Measurements from ENCODE around the gene PROM1.

The PROM1 gene

DNA sequence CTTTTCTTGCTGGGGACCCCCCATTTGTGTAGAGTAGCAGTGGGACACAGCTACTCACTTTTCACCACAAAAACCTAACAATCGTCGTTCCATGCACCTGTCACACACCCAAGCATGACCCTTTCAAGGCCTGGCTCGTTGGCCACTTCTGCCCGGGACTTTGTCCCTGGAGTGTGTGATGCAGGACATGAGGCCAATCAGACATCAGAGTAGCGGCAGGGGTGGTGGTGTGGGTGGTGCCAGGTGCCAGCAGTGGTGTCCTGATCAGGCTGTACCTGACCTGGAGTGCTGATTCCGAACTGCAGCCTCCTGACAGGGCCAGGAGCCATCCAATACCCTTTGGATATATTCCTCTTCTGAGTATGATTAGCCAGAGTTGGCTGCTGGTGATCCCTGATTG, 23.1 kb upstream of the PROM1 start:
- DNase-seq = no peak

DNA sequence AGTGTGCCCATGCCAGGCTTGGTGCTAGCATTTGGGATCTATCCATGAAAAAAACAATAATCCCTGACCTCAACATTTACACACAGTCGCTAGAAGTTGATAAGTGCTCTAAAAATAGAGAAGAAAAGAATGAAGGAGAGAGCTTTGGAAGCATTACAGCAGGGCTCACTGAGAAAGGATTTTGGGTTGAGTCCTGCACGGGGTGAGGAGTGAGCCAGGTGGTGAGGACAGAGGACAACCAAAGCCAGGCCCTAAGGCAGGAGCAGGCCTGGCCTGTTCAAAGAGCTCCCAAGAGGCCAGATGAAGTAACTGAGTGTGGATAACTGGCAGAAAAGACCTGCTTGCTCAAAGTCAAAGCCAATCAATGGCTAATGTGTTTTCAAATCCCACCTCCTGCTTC, 20.7 kb upstream of the PROM1 start:
- no peak for DNase-seq

DNA sequence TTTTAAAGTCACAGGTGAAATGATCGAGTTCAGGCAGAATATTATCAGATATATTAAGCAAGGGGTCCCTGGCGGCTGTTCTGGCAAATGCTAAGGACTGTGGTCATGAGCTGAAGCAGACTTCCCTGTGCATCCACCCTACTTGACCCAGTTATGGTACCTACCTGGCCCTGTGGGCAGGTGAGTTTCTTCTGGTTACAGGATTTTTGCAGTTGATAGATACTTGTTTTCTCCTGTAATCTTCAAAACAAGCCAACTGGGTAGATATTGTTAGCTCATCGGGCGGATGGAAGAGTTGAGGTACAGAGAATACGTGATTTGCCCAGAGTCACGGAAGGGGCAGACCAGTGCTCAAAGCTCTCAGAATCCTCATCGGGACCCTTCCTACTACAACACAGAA, 18.5 kb upstream of the PROM1 start:
- no peak for DNase-seq

DNA sequence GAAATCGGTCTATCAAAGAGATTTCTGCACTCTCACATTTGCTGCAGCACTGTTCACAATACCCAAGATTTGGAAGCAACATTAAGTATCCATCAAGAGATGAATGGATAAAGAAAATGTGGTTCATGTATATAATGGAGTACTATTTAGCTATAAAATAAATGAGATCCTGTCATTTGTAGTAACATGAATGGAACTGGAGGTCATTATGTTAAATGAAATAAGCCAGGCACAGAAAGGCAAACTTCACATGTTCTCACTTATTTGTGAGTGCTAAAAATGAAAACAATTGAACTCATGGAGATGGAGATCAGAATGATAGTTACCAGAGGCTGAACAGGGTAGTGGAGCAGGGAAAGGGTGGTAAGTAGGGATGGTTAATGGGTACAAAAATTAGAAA, 17.0 kb upstream of the PROM1 start:
- DNase-seq = no peak

DNA sequence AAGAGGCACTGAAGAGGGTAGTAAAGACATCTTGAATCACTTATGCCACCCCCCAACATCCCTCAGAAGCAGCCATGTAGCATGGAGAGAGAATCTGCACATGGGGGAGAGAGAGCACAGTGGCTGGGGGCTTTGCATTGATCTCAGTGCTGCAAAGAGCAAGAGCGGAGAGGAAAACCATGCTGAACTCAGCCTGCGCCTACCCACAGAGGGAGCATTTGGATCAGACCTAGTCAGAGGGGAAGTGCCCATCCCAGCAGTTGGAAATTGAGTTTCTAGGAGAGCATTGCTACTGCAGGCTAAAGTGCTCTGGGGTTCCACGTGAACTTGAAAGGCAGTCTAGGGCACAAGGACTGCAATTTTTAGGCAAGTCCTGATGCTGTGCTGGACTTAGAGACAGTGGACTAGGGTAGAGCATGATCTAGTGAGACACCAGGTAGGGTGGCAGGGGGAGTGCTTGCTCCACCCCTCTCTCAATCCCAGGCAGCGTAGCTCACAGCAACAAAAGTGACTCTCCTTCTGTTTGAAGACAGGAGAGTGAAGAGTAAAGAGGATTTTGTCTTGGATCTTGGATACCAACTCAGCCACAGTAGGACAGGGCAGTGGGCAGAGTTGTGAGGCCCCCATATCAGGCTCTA, 9.0 kb upstream of the PROM1 start:
- no peak for DNase-seq

DNA sequence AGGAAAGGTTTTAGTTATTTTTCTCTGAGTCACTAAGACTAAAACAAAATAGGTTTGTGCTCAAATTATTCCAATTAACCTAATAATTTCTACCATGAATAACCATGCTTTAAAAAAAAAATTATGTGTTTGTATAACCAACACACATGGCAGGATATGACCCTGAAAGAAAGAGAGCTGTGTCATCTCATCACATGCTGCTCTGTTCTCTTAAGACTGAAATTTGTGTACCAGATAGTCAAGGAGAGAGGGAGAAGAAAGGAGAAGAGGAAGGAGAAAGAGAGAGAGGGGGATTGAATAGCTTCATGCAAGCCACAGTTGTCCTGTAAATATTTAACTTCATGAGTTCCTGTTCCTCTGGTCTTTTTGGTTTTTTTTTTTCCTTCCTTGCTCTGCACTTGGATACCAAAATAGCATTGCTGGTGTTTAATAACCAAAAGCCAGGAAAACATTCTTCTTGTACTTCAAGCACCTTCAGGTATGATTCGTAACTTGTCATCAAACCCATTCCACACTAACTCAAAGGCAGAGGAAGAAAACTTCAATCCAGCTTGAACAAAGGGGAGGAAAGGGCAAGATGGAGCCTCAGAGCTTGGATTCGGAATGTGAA, 6.4 kb upstream of the PROM1 start:
- no peak for DNase-seq

DNA sequence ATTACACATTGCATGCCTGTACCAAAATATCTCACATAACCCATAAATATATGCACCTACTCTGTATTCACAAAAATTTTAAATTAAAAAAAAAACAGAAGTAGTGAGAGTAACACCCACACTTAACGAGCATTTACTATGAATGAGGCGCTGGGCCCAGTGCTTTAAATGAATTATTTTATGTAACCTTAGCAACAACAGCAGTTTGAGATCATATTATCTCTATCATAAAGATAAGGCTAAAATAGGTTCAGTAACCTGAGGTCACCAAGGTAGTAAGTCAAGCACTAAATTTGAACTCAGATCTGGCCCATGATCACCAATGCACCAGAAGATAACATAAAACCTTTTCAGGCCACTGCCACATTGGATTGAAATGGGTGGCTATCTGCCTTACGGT, 5.3 kb upstream of the PROM1 start:
- no peak for DNase-seq

DNA sequence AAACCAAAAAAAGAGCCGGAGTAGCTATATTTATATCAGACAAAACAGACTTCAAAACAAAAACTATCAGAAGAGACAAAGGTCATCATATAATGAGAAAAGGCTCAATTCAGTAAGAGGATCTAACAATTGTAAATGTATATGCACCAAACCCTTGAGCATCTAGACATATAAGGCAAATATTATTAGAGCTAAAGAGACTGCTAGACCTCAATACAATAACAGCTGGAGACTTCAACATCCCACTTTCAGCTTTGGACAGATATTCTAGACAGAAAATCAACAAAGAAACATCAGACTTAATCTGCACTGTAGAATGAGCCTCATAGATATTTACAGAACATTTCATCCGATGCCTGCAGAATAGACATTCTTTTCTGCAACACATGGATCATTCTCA, 4.8 kb upstream of the PROM1 start:
- no peak for DNase-seq

DNA sequence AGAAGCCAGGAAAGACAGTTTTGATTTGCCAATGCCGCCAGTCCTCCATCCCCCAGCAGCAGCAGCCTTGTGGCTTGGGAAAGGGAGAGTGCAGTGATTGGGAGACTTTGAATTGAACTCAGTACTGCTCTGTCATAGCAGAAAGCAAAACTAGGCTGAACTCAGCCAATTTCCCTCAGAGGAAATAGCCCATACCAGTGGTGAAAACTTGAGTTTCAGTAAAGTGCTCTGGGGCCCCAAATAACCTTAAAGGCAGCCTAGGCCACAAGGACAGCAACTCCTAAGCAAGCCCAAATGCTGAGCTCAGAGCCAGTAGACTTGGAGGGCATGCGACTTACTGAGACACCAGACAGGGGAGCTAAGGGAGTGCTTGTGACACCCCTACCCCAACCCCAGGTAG, 2.0 kb upstream of the PROM1 start:
- no peak for DNase-seq

DNA sequence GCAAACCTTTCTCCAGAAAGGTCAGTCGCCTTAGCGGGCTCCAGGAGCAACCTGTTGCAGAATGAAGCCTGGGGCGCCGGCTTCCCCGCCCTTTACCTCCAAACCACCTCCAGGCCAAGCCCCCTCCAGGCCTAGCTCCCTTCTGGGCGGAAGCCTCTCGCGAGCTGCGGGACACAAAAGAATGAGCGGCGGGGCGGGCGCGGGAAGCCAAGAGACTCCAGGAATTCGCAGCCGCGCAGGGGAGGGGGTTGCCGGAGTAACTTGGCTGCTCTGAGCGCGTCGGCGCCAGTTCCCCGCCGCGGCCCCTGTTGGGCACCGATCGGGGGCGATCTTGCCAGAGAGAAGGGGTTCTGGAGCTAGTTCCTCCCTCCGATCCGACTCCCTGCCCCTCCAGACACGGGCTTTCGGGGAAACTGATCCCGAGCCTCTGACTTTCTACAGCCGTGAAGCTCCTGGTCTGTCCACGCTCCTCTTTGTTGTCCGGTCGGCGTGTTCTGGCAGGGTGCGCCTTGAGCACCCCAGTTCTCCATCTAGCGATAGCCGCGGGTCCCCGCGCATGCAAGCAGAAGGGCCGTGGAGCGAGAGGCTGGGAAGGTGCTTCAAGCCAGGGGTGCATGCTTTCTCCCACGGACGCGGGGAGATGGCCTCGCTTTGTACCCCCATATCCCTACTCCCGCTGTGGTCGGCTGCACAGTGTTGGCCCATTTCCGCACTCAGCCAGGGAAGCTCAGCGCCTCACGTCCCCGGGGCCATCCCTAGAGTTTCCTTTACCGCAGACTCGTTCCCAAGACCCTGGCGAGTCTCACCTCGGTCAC, 1.2 kb downstream of the PROM1 start:
- DNase-seq = no peak

DNA sequence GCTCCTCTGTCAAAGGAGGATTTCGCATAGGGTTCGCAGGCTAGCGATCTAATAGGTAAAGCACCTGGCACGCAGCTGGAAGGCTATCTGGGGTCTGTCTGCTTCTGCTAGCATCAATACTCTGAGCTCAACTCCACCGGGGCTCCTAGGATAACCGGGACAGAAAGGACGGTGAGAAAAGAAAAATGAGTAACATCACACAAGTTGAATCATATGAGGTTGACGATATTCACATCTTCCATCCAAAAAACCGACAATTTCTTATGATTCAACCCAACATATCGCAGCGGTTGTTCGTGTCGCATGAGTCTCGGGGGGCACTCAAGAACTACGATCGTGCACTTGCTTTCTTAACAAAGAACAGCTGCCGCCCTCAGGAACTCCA, 1.8 kb downstream of the PROM1 start:
- no peak for DNase-seq

DNA sequence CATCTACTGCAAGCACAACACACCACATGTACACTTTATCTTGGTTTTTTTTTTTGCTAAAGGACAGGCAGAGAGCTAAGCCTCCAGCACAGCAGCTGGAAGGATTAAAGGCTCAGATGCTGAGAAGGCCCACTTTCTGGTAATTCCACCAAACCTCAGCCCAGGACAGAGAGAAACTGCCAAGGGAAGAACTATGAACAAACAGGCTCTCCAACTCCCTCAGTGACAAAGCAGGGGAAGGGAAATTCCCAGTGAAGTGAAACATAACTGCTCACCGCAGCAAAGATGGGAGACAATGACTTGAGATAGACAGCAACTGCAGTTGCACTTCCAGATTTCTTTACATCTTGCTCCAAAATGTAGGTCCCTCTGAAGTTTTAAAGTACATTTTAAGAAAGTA, 4.8 kb downstream of the PROM1 start:
- DNase-seq = no peak

DNA sequence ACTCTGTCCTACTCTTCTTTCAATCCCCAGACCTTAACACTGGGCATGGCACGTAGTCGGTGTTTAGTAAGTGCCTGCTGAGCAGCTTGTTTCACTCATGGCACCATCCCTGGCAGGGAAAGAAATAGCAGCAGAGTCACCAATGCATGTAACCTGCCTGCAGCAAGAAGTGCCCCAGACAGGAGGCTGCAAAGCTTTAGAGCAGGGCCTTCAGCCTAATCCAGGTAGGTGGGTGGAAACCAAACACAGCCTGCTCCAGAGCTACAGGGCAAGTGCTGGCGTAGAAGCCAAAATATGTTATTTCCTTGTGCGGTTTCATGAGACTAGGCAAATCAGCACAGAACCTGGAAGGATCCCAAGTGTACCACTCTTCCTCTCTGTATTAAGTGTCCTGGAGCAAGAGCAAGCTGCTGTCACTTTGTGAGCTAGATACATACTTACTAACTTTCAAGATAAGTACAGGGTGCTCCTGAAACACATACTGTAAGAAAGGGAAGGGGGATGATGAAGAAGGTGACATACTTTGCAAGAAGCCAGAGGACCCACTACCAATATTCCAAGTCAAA, 5.5 kb downstream of the PROM1 start:
- DNase-seq = no peak

DNA sequence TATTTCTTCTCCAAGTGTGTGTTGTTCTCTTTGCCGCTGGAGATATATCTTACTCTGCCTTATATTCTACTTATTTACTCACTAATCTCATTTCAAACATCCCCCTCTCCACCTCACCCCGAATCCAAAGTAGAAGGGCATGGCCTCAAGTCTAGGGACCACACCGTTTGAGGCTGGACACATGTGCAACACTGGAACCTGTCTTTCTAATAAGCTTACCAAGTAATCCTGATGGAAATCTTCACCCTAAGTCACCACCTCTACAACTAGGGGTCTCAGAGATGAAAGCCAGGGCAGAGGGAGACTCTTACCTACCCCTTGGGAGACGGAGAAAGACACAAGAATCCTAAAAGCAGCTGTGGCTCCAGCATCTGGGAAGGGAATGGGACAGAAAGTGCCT, 6.0 kb downstream of the PROM1 start:
- no peak for DNase-seq

DNA sequence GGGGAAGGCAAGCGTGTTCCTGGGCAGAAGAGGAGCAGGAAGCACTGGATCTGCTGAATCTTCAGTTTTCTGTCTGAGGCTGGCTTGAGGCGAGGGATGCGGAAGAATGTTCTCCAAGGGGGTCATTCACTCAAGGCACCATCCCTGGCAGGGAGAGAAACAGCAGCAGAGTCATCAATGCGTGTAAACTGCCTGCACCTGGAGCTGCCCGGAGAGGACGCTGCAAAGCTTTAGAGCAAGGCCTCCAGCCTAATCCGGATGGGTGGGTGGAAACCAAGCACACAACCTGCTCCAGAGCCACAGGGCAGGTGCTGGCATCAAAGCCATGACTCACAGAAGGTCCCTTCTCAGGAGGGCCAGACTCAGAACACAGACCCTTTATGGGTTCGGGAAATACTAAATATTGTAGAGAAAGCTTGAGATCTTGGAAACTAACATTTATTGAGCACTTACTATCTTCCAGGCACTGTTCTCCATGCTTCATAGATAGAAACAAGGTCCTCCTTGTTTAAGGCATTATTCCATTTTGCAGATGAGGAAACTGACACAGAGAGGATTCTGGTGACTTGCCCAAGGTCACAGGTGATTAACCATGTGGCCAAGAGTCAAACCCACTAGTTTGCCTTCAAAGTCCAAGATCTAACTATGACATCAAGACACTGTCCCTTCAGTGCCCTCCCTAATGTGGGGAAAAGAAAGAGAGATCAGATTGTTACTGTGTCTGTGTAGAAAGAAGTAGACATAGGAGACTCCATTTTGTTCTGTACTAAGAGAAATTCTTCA, 7.7 kb downstream of the PROM1 start:
- no peak for DNase-seq

DNA sequence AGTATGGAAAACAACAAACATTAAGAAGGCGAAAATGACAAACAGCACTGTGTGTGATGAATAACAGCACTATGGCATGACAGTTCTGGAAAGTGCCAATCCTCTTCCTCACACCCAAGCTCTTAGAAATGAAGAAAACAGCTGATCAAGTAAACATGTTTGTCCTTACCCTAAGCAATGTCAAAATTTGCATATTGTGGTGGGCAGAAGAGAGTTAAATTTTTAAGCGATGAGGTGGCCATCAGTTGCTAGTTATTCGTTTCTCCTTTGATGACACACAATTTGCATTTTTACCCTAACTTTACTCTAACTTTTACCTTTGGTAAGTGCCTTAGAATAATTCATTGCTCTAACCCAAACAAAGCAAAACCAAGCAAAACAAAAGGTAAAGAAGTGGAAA, 8.8 kb downstream of the PROM1 start:
- no peak for DNase-seq

DNA sequence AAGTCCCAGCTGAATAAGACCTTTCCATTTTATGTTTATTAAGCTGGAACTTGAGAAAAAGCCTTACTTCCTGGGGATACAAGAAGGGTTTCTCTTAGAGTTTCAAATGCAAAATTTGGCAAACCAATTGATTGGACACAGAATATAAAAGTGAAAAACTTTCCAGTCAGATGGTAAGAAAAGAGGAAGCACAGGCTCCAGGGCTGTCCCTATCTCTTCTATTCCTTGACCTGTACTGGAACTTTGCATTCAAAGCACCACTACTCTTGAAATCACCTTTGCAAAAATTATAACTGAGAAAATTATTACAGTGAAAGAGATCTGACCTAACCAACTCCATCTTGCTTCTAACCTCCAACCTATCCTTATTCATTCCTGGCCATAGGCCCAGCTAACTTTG, 11.7 kb downstream of the PROM1 start:
- DNase-seq = no peak

DNA sequence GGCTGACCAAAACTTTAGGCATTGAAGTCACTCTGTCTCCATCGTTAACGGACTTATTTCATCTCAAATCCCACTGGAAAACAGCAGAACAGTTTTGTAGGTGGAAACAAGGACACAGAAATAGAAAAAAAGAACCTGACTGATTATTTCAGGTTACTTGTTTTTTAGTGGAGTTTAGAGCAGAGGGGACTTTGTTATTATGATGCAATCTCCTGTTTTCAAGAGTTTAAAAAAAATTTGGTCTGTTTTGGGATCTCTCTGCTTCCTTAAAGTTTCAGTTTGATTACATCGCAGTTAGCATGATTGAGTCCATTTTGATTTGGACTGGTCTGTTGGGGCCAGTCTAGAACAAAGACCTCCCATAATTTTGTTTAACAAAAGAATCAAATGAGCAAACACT, 13.6 kb downstream of the PROM1 start:
- DNase-seq = no peak

DNA sequence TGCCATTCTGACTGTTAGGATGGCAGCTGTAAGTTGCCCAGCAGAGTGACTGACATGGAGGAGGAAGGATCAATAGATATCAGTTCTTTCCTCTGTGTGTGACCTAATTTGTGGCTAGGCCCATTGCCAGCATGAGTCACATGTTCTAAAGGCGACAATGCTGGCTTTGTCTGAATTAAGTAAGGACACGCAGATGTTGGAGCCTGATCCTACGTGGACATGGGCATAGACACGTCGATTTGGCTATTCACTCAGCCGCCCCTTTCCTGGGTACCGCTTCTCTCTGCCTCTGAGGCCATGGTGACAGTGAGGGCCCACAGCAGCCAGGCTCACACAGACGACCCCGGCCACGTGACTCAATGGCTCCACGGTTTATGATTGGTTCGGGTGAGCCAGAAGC, 16.3 kb downstream of the PROM1 start:
- peak; percentile 42 for DNase-seq

DNA sequence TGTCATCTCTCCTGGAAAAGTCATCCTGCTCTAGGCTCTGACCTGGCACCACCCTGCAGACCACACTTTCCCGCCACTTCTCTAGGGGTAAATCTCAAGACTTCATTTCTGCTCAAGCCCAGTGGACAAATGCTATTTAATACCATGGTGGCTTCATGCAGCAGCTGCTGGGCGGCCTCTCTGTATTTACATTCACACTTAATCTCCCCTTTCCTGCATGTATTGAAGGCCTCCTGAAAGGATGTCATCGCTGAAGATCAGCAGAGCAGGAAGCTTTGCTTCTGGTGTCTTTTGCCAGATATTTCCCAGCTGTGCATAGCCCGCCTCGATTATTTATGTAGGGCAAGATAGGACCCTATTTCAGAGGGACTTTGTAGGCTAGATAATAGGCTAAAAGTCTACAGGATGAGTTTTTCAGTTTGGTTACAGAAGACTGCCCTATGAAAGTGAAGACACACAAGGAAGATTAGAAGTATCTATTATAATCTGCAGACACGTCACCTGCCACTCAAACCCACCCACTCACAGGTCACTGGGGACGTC, 17.2 kb downstream of the PROM1 start:
- DNase-seq = no peak

DNA sequence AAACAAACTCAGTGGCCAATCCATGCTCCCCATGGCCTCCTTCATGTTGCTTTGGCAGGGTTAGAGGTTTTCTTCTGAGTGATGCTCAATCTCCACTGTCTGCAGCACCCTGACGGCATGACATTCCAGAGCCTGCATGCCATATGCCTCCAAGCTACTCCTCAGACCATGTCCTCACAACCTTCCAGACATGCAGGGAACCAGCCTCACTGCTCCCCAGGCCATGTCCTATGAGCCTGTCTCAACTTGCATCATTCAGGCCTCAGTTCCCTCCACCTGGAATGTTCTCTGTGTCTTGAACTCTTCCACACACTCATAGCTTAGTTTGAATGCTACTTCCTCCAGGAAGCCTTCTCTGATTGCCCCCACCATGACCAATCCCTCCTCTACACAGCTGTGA, 18.8 kb downstream of the PROM1 start:
- no peak for DNase-seq

DNA sequence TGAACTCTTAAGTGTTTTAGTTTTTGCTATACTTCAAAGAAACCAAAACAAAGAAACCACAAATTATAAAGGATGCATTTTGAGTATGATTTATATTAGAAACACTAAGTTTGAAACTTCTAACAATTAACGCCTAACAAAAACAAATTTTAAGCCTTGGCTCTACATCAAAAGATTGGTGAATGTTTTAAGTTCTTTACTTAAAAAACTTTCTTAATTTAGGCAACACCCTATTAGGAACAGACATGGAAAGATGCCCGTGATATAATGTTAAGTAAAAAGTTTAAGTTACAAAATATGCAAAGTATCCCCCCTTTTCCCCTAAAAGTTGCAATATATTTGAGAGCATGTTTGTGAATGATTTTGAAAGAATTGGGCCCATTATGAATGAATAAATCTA, 21.2 kb downstream of the PROM1 start:
- no peak for DNase-seq

Data from midbrain (tissue), 1 donor.